Measurements from ENCODE around the gene PLA2G2D. TPM values are rescaled to one million over a fixed set of nuclear protein-coding genes. Genes with fewer than 3 reads are reported as not detected.

PLA2G2D gene
- total and polyA plus RNA-seq, 4 donors, result 0.06 to 0.14 (median 0.08) TPM; not detected in 1

DNA sequence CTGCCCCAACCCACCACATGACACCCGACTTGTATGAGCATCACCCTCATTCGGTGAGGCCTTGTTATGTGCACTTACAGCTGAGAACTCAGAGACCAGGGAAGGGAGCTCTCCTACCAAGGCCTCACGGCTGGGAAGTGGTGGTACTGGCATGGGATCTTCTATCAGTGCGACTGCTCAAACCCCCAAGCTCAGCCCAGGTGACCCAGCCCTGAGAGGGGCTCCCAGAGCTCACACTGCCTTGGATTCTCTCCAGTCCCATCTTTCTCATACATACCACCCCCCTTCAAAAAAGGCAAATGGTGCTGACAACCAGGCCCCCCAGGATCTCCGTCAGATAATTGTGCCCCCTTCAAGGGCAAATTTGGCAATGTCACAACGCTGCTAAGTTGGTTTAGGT lies 19.0 kb upstream of the PLA2G2D start:
- H3K27me3 ChIP-seq (ENCODE audit: control insufficient read depth in 4 of 4, insufficient read depth in 4 of 4, low read length in 3 of 4), result no peaks in the 10 kb centered on the region
- no peaks in the 10 kb centered on the region for H3K36me3 ChIP-seq (ENCODE audit: control insufficient read depth in 4 of 4, insufficient read depth in 3 of 4, low read depth in 1 of 4, low read length in 3 of 4)
- WGBS, result 92% methylated on average over 6 of the region's 6 CpGs
- H3K4me3 ChIP-seq (ENCODE audit: low read depth in 1 of 3, low read length in 3 of 3), result no peak overlapping the region
- no peak for TF ChIP-seq JUND (IDR thresholded peaks at IDR 0.05)
- no peak for TF ChIP-seq NR2F2 (IDR thresholded peaks at IDR 0.05)
- TF ChIP-seq HNF4G (IDR thresholded peaks at IDR 0.05), result no peak
- TF ChIP-seq EGR1 (IDR thresholded peaks at IDR 0.05; ENCODE audit: low read depth in 2 of 2), result no peak
- TF ChIP-seq TAF1 (conservative IDR thresholded peaks at IDR 0.05), result no peak
- TF ChIP-seq, protein P1, sequence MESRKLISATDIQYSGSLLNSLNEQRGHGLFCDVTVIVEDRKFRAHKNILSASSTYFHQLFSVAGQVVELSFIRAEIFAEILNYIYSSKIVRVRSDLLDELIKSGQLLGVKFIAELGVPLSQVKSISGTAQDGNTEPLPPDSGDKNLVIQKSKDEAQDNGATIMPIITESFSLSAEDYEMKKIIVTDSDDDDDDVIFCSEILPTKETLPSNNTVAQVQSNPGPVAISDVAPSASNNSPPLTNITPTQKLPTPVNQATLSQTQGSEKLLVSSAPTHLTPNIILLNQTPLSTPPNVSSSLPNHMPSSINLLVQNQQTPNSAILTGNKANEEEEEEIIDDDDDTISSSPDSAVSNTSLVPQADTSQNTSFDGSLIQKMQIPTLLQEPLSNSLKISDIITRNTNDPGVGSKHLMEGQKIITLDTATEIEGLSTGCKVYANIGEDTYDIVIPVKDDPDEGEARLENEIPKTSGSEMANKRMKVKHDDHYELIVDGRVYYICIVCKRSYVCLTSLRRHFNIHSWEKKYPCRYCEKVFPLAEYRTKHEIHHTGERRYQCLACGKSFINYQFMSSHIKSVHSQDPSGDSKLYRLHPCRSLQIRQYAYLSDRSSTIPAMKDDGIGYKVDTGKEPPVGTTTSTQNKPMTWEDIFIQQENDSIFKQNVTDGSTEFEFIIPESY (IDR thresholded peaks at IDR 0.05), result no peak
- TF ChIP-seq HNF4A (conservative IDR thresholded peaks at IDR 0.05), result no peak
- TF ChIP-seq RAD21 (IDR thresholded peaks at IDR 0.05), result no peak
- TF ChIP-seq, protein P2, sequence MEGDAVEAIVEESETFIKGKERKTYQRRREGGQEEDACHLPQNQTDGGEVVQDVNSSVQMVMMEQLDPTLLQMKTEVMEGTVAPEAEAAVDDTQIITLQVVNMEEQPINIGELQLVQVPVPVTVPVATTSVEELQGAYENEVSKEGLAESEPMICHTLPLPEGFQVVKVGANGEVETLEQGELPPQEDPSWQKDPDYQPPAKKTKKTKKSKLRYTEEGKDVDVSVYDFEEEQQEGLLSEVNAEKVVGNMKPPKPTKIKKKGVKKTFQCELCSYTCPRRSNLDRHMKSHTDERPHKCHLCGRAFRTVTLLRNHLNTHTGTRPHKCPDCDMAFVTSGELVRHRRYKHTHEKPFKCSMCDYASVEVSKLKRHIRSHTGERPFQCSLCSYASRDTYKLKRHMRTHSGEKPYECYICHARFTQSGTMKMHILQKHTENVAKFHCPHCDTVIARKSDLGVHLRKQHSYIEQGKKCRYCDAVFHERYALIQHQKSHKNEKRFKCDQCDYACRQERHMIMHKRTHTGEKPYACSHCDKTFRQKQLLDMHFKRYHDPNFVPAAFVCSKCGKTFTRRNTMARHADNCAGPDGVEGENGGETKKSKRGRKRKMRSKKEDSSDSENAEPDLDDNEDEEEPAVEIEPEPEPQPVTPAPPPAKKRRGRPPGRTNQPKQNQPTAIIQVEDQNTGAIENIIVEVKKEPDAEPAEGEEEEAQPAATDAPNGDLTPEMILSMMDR (IDR thresholded peaks at IDR 0.05; ENCODE audit: low read depth, low read length, missing input control), result no peak
- no peaks in the 10 kb centered on the region for H3K9me3 ChIP-seq (ENCODE audit: control insufficient read depth in 4 of 4, low read length in 3 of 4)
- no peak overlapping the region for H3K9ac ChIP-seq (ENCODE audit: low read depth in 1 of 2, low read length in 2 of 2)
- DNase-seq (ENCODE audit: low spot score), result no peak
- H3K4me1 ChIP-seq (ENCODE audit: control insufficient read depth in 4 of 4, insufficient read depth in 4 of 4, low read length in 3 of 4), result no peaks in the 10 kb centered on the region
- H3K27ac ChIP-seq (ENCODE audit: low read depth in 1 of 2, low read length in 2 of 2), result no peak overlapping the region

DNA sequence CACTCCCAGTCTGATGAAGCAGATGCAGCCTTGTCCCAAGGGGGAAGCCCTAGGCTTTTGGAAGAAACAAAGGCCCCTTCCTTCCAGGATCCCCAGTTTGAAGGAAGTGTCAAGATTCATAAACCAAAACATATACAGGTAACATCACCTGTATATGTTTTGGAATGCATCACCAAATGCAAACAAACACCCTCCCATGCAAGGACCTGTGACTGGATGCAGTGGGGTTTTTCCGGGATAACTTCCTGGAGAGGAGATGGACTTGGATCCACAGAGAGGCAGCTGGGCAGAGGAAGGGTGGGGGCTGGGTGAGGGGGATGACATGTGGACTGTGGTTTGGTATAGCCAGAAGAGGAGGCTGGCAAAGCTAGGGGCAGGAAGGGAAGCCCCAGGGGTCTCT lies 18.3 kb upstream of the PLA2G2D start:
- Histone ChIP-seq H3K4me1 (ENCODE audit: control insufficient read depth in 4 of 4, insufficient read depth in 4 of 4, low read length in 3 of 4) (no peaks in the 10 kb centered on the region), H3K9me3 (ENCODE audit: control insufficient read depth in 4 of 4, low read length in 3 of 4) (no peaks in the 10 kb centered on the region), H3K36me3 (ENCODE audit: control insufficient read depth in 4 of 4, insufficient read depth in 3 of 4, low read depth in 1 of 4, low read length in 3 of 4) (no peaks in the 10 kb centered on the region), H3K4me3 (ENCODE audit: low read depth in 1 of 3, low read length in 3 of 3) (no peak overlapping the region), H3K27ac (ENCODE audit: low read depth in 1 of 2, low read length in 2 of 2) (no peak overlapping the region), H3K9ac (ENCODE audit: low read depth in 1 of 2, low read length in 2 of 2) (no peak overlapping the region), H3K27me3 (ENCODE audit: control insufficient read depth in 4 of 4, insufficient read depth in 4 of 4, low read length in 3 of 4) (no peaks in the 10 kb centered on the region)
- DNase-seq (ENCODE audit: low spot score), result no peak
- 92% methylated on average over 1 of the region's 1 CpG for WGBS
- TF ChIP-seq, protein P1 (IDR thresholded peaks at IDR 0.05), result no peak
- TF ChIP-seq RAD21 (IDR thresholded peaks at IDR 0.05), result no peak
- TF ChIP-seq, protein P3, sequence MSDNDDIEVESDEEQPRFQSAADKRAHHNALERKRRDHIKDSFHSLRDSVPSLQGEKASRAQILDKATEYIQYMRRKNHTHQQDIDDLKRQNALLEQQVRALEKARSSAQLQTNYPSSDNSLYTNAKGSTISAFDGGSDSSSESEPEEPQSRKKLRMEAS (IDR thresholded peaks at IDR 0.05), result no peak
- no peak for TF ChIP-seq GABPA (IDR thresholded peaks at IDR 0.05 in 1 of 2, conservative IDR thresholded peaks at IDR 0.05 in 1 of 2)
- TF ChIP-seq EGR1 (IDR thresholded peaks at IDR 0.05; ENCODE audit: low read depth in 2 of 2), result no peak
- TF ChIP-seq, protein P2 (IDR thresholded peaks at IDR 0.05; ENCODE audit: low read depth, low read length, missing input control), result no peak
- no peak for TF ChIP-seq HNF4A (conservative IDR thresholded peaks at IDR 0.05)

All from liver (tissue), 9 donors.